ENCODE data around the gene SLC6A11. TPM values are rescaled to one million over a fixed set of nuclear protein-coding genes. Genes with fewer than 3 reads are reported as not detected.
A peak's percentile ranks its signal among the peaks of the same experiment; 100 is the strongest.

Gene SLC6A11
- total RNA-seq, 6 donors from 2014 or later: 0.07 TPM; not detected in 5

- Histone ChIP-seq H3K27ac (peak overlapping the region in 1 of 4 donors; percentile 16), H3K4me1 (peaks cover 6 to 20% (median 14%) of the 10 kb centered on the region in 4 donors), H3K9me3 (no peaks in the 10 kb centered on the region), H3K27me3 (no peaks in the 10 kb centered on the region), H3K36me3 (no peaks in the 10 kb centered on the region), H3K4me3 (peak overlapping the region in 1 of 4 donors; percentile 9)
- no peak for TF ChIP-seq POLR2A (IDR thresholded peaks at IDR 0.05)
- TF ChIP-seq CTCF (IDR thresholded peaks at IDR 0.05): peak; percentile 37 to 68 (median 58)
- peak; percentile 67 to 76 for ATAC-seq (ENCODE audit: low FRiP score in 2 of 2)
- 24 to 30% methylated on average over 7 of the region's 7 CpGs for WGBS, 2 donors
- peak in 1 of 2 donors; percentile 36 for DNase-seq
These were observed 167.3 kb downstream of the SLC6A11 start for GRCh38 chr3:10983219-10983916.

- ATAC-seq (ENCODE audit: low FRiP score in 2 of 2): no peak
- TF ChIP-seq EP300 (IDR thresholded peaks at IDR 0.05) (no peak), POLR2AphosphoS5 (IDR thresholded peaks at IDR 0.05) (no peak), CTCF (IDR thresholded peaks at IDR 0.05) (no peak), POLR2A (IDR thresholded peaks at IDR 0.05) (no peak)
- Histone ChIP-seq H3K4me3 (no peak overlapping the region), H3K27ac (no peak overlapping the region), H3K4me1 (peaks cover 6 to 20% (median 14%) of the 10 kb centered on the region in 4 donors), H3K36me3 (no peaks in the 10 kb centered on the region), H3K27me3 (no peaks in the 10 kb centered on the region), H3K9me3 (no peaks in the 10 kb centered on the region)
- 91 to 100% methylated on average over 1 of the region's 1 CpG for WGBS, 2 donors
- DNase-seq: no peak
These were observed 168.4 kb downstream of the SLC6A11 start for GRCh38 chr3:10984371-10984896.

- ATAC-seq (ENCODE audit: low FRiP score in 2 of 2): no peak
- TF ChIP-seq CTCF (IDR thresholded peaks at IDR 0.05) (no peak), POLR2A (IDR thresholded peaks at IDR 0.05) (no peak), POLR2AphosphoS5 (IDR thresholded peaks at IDR 0.05) (no peak)
- Histone ChIP-seq H3K27ac (no peak overlapping the region), H3K36me3 (no peaks in the 10 kb centered on the region), H3K4me1 (peaks cover 6 to 20% (median 14%) of the 10 kb centered on the region in 4 donors), H3K27me3 (no peaks in the 10 kb centered on the region), H3K9me3 (no peaks in the 10 kb centered on the region), H3K4me3 (no peak overlapping the region)
- WGBS, 2 donors: 6 to 44% methylated on average over 1 of the region's 1 CpG
- DNase-seq: no peak
These were observed 169.2 kb downstream of the SLC6A11 start for GRCh38 chr3:10985181-10985580.

- 89 to 94% methylated on average over 5 of the region's 5 CpGs for WGBS, 2 donors
- DNase-seq: no peak
- ATAC-seq (ENCODE audit: low FRiP score in 2 of 2): no peak
- H3K27ac ChIP-seq: no peak overlapping the region
- H3K36me3 ChIP-seq: no peaks in the 10 kb centered on the region
- TF ChIP-seq POLR2AphosphoS5 (IDR thresholded peaks at IDR 0.05) (no peak), CTCF (IDR thresholded peaks at IDR 0.05) (no peak), POLR2A (IDR thresholded peaks at IDR 0.05) (no peak), EP300 (IDR thresholded peaks at IDR 0.05) (no peak)
- no peaks in the 10 kb centered on the region for H3K9me3 ChIP-seq
- no peak overlapping the region for H3K4me3 ChIP-seq
- H3K4me1 ChIP-seq: peaks cover 6 to 20% (median 14%) of the 10 kb centered on the region in 4 donors
- peaks cover 0 to 4% (median 0%) of the 10 kb centered on the region in 4 donors for H3K27me3 ChIP-seq
These were observed 170.6 kb downstream of the SLC6A11 start for GRCh38 chr3:10986592-10986991.

All from upper lobe of left lung (tissue), 6 donors.